Activated naive CD4-positive, alpha-beta T cell treated with anti-CD3 and anti-CD28 coated beads for 36 hours (primary cell): Measurements from ENCODE around the gene CAMKV. TPM values are rescaled to one million over a fixed set of nuclear protein-coding genes. Genes with fewer than 3 reads are reported as not detected.
"Not testable (repeated sequence)": the region's sequence is repeated elsewhere in the genome, so short reads cannot be mapped to it uniquely, and the experiment has no call there.

Experiments
- CTCF ChIA-PET: fragments of 350-600 bp; sonication (Branson Sonifier 250); formaldehyde crosslinking; loops from one replicate; lab custom pipeline; 2021; ENCODE audit warnings: antibody characterized with exemption; lab: Charles Lee
- DNase-seq: peaks from one replicate; pipeline ENCODE4 v3.0.0-alpha.2; 2020
- H3K27ac Mint-ChIP-seq: one replicate; pipeline ENCODE4 v1.8.0; 2021; ENCODE audit warnings: mild to moderate bottlenecking, mixed read lengths
- H3K27me3 Mint-ChIP-seq: one replicate; pipeline ENCODE4 v1.8.0; 2021; ENCODE audit warnings: low read depth, mixed read lengths
- H3K36me3 Mint-ChIP-seq: one replicate; pipeline ENCODE4 v1.8.0; 2021; ENCODE audit warnings: low read depth, mixed read lengths
- H3K4me1 Mint-ChIP-seq: one replicate; pipeline ENCODE4 v1.8.0; 2021; ENCODE audit warnings: low read depth, mixed read lengths
- H3K4me3 Mint-ChIP-seq: one replicate; pipeline ENCODE4 v1.8.0; 2021; ENCODE audit warnings: mild to moderate bottlenecking, moderate library complexity, mixed read lengths
- H3K9me3 Mint-ChIP-seq: one replicate; pipeline ENCODE4 v1.8.0; 2021; ENCODE audit warnings: mixed read lengths
- intact Hi-C: fragments of 100-400 bp; cut with micrococcal nuclease; formaldehyde crosslinking; loops from one replicate; pipeline ENCODE4 v1.15.1; 2023
- total RNA-seq, 2 experiments: library from RNA; stranded (reverse); gene quantifications; one replicate each; pipeline ENCODE4 v1.2.3, GENCODE V29; 2021

The CAMKV gene
- total RNA-seq, 2 experiments from 2014 or later, result 0.69 to 0.86 TPM

- no peak for DNase-seq
- CTCF ChIA-PET, result interaction anchor here (0.8 to 8.7 kb wide), 8 partner anchors 8 to 320 kb away, joined by 3 to 165 read pairs (median 6); partner anchors contain the start of genes CDHR4, INKA1 and IP6K1
- Mint-ChIP-seq H3K4me1 (no peaks in the 10 kb centered on the region), H3K4me3 (no peak overlapping the region), H3K36me3 (peaks cover 12% of the 10 kb centered on the region), H3K9me3 (no peaks in the 10 kb centered on the region), H3K27ac (no peak overlapping the region), H3K27me3 (no peaks in the 10 kb centered on the region)
- intact Hi-C loops, result no loop called here
These were observed 29.3 kb downstream of the CAMKV start for GRCh38 chr3:49840388-49840787.

DNA sequence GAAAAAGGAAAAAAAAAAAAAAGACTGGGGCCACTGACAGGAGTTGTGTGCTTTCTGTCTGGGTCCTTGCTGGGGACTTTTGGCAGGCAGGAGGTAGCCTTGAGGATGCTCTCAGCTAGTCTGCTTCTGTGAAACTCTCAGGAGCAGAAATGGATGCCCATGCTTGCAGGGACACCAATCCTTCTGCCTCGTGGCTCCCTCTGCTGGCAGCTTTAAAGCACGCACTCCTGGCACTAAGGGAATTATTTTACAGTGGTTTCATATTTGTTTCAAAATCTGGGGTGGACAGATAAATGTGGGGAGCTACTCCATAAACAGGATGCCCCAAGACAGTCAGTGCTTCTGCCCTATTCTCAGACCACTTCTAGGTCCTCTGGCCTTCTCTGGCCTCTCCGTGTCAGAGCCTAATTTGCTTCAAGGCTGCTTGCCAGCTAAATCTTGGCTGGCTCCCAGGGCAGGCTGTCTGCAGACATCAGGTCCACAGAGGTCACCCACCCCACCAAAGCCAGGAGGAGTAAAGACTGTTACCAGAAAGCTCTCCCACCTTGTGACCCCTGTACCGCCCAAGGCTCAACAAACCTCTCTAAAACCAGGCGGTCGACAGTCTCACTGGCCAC lies 30.4 kb downstream of the CAMKV start:
- DNase-seq, result peak; percentile 89
- no peaks in the 10 kb centered on the region for H3K4me1 Mint-ChIP-seq
- no peak overlapping the region for H3K4me3 Mint-ChIP-seq
- H3K27ac Mint-ChIP-seq, result no peak overlapping the region
- intact Hi-C loops, result loop anchor here (1.0 kb wide), 5 partner anchors 37 to 300 kb away; partner anchors contain the start of gene AMIGO3
- CTCF ChIA-PET, result interaction anchor here (0.6 to 8.7 kb wide), 46 partner anchors 8 to 659 kb away, joined by 3 to 165 read pairs (median 4); partner anchors contain the start of genes AMIGO3, CDHR4, INKA1 and IP6K1
- no peaks in the 10 kb centered on the region for H3K9me3 Mint-ChIP-seq
- H3K36me3 Mint-ChIP-seq, result peaks cover 14% of the 10 kb centered on the region
- H3K27me3 Mint-ChIP-seq, result no peaks in the 10 kb centered on the region

GRCh38 chr3:49831341-49831740 lies 38.4 kb downstream of the CAMKV start:
- CTCF ChIA-PET, result no interaction called here
- H3K4me3 Mint-ChIP-seq, result no peak overlapping the region
- H3K9me3 Mint-ChIP-seq, result no peaks in the 10 kb centered on the region
- H3K27me3 Mint-ChIP-seq, result no peaks in the 10 kb centered on the region
- intact Hi-C loops, result no loop called here
- no peak overlapping the region for H3K27ac Mint-ChIP-seq
- H3K36me3 Mint-ChIP-seq, result peaks cover 23% of the 10 kb centered on the region
- H3K4me1 Mint-ChIP-seq, result no peaks in the 10 kb centered on the region
- DNase-seq, result no peak

- Mint-ChIP-seq H3K9me3 (no peaks in the 10 kb centered on the region), H3K4me3 (no peak overlapping the region), H3K4me1 (no peaks in the 10 kb centered on the region), H3K27ac (no peak overlapping the region), H3K27me3 (no peaks in the 10 kb centered on the region), H3K36me3 (peaks cover 13% of the 10 kb centered on the region)
- intact Hi-C loops, result no loop called here
- CTCF ChIA-PET, result interaction anchor here (0.7 to 1.8 kb wide), 2 partner anchors 12 to 28 kb away, joined by 3 to 5 read pairs; no protein-coding TSS in a partner anchor
- DNase-seq, result no peak
These were observed 43.7 kb downstream of the CAMKV start for GRCh38 chr3:49826016-49826415.

GRCh38 chr3:49823131-49823530 lies 46.6 kb downstream of the CAMKV start:
- DNase-seq, intact Hi-C loops, H3K27ac Mint-ChIP-seq, H3K4me3 Mint-ChIP-seq, H3K4me1 Mint-ChIP-seq, H3K9me3 Mint-ChIP-seq, H3K36me3 Mint-ChIP-seq, H3K27me3 Mint-ChIP-seq: not testable (repeated sequence)
- CTCF ChIA-PET, result interaction anchor here (1.1 to 1.8 kb wide), 2 partner anchors 16 to 21 kb away, joined by 5 to 6 read pairs; no protein-coding TSS in a partner anchor

DNA sequence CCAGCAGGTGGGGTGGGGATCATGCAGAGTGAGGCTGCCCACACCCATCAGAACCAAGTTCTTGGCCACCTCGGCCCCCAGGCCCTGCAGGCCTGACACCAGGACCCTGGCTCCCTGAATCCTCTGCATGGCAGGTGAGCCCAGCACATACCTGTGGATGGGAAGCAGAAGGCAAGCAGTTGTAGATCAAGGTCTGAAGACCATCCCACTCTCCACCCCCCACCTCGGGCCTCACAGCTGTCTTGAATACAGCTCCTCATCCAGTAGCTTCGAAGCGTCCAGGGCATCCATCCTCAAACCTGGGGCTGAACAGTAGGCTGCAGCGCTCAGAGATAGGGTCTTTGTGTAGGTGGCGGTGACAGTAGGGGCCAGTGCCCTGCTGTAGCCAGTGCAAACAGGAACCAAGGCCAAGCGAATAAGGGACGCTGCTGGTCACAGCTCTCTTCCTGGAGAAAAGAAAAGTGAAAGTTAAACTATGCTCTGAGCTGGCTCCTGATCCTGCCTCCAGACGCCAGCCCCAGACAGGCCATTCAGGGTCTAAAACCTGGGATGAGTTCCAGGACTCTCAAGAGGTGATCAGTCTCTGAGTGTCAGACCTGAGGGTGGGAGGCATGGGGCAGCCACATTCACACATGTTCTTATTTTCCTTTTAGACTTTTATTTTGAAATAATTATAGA lies 56.1 kb downstream of the CAMKV start, which contains the start of gene UBA7:
UBA7 (minus strand) TSS at position 457 of the 678 bp plus-strand sequence; CDS start at position 291, 166 bp downstream.
- intact Hi-C loops, result loop anchor here (1.0 kb wide), 2 partner anchors 10 to 27 kb away; partner anchors contain the start of genes INKA1 and IP6K1
- CTCF ChIA-PET, result interaction anchor here (0.6 to 2.3 kb wide), 6 partner anchors 8 to 141 kb away, joined by 3 to 21 read pairs (median 7); partner anchors contain the start of gene INKA1
- H3K27ac Mint-ChIP-seq, result peak within 1 kb of the TSS; percentile 90
- H3K4me1 Mint-ChIP-seq, result peaks cover 18% of the 10 kb centered on the region
- H3K4me3 Mint-ChIP-seq, result peak within 1 kb of the TSS; percentile 96
- no peaks in the 10 kb centered on the region for H3K27me3 Mint-ChIP-seq
- peaks cover 3% of the 10 kb centered on the region for H3K36me3 Mint-ChIP-seq
- no peaks in the 10 kb centered on the region for H3K9me3 Mint-ChIP-seq
- peak; percentile 55 for DNase-seq

- intact Hi-C loops, result loop anchor here (1.0 kb wide), 2 partner anchors 10 to 27 kb away; partner anchors contain the start of genes INKA1 and IP6K1
- CTCF ChIA-PET, result interaction anchor here (0.6 to 2.3 kb wide), 4 partner anchors 8 to 141 kb away, joined by 6 to 21 read pairs (median 8); partner anchors contain the start of gene INKA1
- H3K27ac Mint-ChIP-seq, result peak overlapping the region; percentile 90
- H3K27me3 Mint-ChIP-seq, result no peaks in the 10 kb centered on the region
- no peaks in the 10 kb centered on the region for H3K9me3 Mint-ChIP-seq
- H3K4me3 Mint-ChIP-seq, result peak overlapping the region; percentile 96
- H3K36me3 Mint-ChIP-seq, result peaks cover 3% of the 10 kb centered on the region
- H3K4me1 Mint-ChIP-seq, result peaks cover 25% of the 10 kb centered on the region
- DNase-seq, result no peak
These were observed 56.7 kb downstream of the CAMKV start for GRCh38 chr3:49812916-49813496.

Other genes with a start within 250 kb of the CAMKV start
- 100 to 1,000 TPM; 120 to 122 TPM for gene APEH, start 195.6 kb downstream of the CAMKV start, total RNA-seq
- gene MST1, start 180.4 kb downstream of the CAMKV start, total RNA-seq, result 10 to 100 TPM; 10.7 to 13.1 TPM
- 10 to 100 TPM; 20.3 to 21.5 TPM for gene RNF123, start 180.3 kb downstream of the CAMKV start, total RNA-seq
- not detected for gene AMIGO3, start 150.2 kb downstream of the CAMKV start, total RNA-seq
- 10 to 100 TPM; 25.6 to 27.4 TPM for gene GMPPB, start 146.0 kb downstream of the CAMKV start, total RNA-seq
- 10 to 100 TPM; 18.3 to 20.3 TPM for gene IP6K1, start 83.4 kb downstream of the CAMKV start, total RNA-seq
- not detected for gene CDHR4, start 70.0 kb downstream of the CAMKV start, total RNA-seq
- under 1 TPM; 0.33 to 0.37 TPM for gene INKA1, start 66.6 kb downstream of the CAMKV start, total RNA-seq
- gene UBA7, start 56.0 kb downstream of the CAMKV start, total RNA-seq, result 10 to 100 TPM; 93.5 to 97.7 TPM
- 10 to 100 TPM; 21.5 to 25.7 TPM for gene TRAIP, start 13.3 kb downstream of the CAMKV start, total RNA-seq
- under 1 TPM; 0.27 to 0.41 TPM for gene MST1R, start 34.0 kb upstream of the CAMKV start, total RNA-seq
- 1 to 10 TPM; 5.4 to 5.9 TPM for gene MON1A, start 59.9 kb upstream of the CAMKV start, total RNA-seq
- gene RBM6, start 70.2 kb upstream of the CAMKV start, total RNA-seq, result 10 to 100 TPM; 89.1 to 98.2 TPM
- gene RBM5, start 219.0 kb upstream of the CAMKV start, total RNA-seq, result 100 to 1,000 TPM; 124 to 129 TPM